HG02588 (cell line): Measurements from ENCODE around the gene FOXP4.

Experiments
- ATAC-seq: cut with Tn5 transposase; IDR thresholded peaks from one replicate; pipeline ENCODE4 v1.9.1; 2021; ENCODE audit warnings: mild to moderate bottlenecking, moderate library complexity; ENCODE audit not compliant: unreplicated experiment

The FOXP4 gene, protein sequence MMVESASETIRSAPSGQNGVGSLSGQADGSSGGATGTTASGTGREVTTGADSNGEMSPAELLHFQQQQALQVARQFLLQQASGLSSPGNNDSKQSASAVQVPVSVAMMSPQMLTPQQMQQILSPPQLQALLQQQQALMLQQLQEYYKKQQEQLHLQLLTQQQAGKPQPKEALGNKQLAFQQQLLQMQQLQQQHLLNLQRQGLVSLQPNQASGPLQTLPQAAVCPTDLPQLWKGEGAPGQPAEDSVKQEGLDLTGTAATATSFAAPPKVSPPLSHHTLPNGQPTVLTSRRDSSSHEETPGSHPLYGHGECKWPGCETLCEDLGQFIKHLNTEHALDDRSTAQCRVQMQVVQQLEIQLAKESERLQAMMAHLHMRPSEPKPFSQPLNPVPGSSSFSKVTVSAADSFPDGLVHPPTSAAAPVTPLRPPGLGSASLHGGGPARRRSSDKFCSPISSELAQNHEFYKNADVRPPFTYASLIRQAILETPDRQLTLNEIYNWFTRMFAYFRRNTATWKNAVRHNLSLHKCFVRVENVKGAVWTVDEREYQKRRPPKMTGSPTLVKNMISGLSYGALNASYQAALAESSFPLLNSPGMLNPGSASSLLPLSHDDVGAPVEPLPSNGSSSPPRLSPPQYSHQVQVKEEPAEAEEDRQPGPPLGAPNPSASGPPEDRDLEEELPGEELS

GRCh38 chr6:41545703-41546474 lies at the start of gene FOXP4:
FOXP4 (plus strand) TSS chr6:41546381; CDS start chr6:41565761, 19,380 bp downstream.
- peak; percentile 65 for ATAC-seq

DNA sequence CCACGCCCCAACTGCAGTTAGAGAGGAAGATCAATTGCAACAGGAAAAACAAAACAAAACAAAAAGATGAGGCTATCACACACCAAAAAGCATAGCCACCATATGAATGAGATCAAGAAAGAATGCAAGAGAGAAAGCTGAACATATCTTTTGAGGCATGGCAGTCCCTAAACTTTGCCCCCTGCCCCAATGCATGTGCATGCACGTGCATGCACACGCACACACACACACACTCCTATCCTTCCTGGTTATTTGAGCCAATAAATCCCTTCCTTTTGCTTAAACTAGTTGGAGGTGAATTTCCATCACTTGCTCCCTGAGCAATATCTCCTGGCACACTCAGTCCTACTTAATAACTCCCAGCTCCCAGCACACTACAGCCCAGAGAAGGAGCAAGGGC lies 48.6 kb upstream of the FOXP4 start:
- no peak for ATAC-seq

- no peak for ATAC-seq
Observed at GRCh38 chr6:41497994-41498393, 48.2 kb upstream of the FOXP4 start.

GRCh38 chr6:41498968-41499599 lies 47.1 kb upstream of the FOXP4 start:
- ATAC-seq: no peak

- ATAC-seq: no peak
Observed at GRCh38 chr6:41500561-41500960, 45.6 kb upstream of the FOXP4 start.

DNA sequence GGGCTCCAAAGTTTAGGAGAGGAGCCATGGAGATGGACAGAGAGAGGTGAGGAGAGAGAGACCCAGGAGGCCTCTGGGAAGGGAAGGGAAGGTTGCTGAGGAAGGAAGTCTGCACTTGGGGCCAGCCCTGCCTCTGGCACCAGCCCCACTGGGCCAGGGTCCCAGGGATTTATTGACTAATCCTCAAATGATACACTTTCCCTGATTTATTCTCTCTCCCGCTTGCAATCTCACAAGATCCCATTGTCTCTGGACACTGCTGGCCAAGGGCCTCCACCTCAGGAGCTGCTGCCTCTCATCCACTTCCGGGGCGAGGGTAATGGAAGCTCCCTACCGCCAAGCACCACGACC lies 43.6 kb upstream of the FOXP4 start:
- no peak for ATAC-seq

- no peak for ATAC-seq
Observed at GRCh38 chr6:41502917-41503671, 43.1 kb upstream of the FOXP4 start.

- ATAC-seq: peak; percentile 49
Observed at GRCh38 chr6:41503827-41504465, 42.2 kb upstream of the FOXP4 start.

DNA sequence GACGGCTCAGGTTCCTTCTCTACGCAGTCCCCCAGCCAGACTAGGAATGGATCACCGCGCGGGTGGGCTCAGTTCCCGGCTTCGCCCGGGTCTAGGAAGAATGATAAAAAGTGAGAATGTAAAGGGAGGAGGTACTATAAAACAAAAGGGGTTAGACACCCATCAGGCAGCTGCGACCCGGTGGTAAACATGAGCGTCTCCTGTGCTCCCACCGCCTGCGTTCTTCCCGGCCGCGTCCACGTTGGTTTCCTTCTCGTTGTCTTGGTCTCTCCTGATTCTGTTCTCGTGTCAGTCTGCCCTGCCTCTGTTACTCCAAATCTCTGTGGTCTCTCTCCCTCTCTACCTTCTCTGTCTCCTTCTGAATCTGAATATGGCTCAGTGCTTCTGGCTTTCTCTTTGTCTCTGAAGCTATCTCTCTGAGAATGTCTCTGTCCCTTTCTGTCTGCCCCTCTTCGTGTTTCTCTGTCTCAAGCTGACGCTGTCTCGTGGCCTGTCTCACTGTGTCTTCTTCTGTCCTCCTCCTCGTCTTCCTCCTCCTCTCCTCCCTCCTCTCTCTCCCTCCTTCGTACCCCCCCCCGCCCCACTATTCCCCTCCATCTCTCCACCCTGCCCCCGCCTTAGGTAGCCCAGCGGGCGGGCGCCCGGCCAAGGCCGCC lies 41.6 kb upstream of the FOXP4 start:
- ATAC-seq: no peak

DNA sequence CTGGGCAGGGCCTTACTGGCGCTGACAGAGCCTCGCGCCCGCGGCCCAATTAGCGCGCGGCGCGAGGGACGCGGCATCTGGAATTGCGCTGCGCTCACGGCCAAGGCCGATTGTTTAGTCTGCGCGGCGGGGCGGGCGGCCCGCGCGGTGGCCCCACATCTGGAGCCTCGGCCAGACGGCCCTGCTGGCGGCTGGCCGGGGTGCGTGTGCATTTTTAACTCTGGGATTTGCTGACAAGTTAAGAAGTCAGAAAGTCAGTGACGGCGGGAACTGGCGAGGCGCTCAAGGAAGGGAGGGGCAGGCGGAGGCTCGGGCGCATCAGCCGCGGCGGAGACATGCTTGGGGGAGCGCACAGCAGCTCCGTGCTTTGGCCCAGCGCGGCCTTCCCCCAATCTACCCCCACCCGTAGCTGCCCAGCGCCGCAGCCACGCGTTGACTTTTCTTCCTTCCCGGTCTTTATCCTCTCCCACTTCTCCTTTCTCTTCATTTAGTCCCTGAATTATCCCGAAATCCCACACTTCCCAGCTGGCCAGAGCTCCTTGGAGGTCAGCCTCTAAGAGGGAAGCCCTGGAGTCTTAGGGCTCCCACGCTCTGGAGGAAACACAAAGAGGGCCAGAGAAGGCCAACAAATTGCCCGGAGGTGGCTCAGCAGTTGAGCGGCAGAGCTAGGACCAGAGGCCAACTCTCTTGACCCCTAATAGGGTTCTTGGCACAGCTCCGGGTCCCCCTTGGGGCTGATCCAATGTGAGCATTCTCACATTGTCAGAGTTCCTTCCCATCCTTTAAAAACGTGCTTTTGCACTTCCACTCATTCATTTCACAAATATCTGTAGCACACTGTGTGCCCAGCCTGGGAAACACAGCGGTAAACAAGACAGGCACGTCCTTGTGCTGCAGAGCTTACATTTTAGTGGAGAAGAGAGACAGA lies 40.8 kb upstream of the FOXP4 start:
- no peak for ATAC-seq

DNA sequence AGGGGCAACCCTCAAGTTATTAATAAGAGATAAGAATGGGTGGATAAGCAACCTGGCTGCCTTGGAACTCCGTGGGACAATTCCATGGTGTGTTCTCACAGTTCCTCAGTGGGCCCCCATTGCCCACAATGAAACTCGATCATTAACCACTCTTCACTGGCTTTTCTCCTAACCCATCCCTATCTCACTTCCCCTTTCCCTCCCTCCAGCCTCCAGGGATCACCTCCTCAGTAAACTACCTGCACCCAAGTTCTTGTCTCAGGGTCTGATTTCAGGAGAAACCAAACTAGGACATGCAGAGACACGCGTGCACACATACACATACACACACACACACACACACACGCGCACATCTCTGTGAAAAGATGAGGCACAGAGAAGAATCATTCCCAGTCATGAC lies 37.7 kb upstream of the FOXP4 start:
- no peak for ATAC-seq

DNA sequence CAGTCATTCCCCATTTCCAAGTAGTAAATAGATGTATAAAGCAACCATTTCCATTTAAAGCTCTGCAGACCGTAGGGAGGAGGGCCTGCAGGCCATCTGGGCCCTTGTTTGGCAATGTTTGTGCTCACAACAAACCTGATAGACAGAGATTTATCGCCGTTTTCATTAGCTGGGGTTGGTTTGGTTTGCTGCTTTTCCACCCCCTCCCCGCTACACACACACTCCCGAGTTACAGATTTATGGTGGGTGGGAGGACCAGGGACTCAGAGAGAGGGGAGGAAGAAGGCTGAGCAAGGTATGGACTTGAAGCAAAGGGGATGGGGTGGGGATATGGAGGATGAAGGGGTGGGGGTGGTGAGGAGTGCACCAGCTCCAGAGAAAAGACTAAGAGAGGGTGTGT lies 36.6 kb upstream of the FOXP4 start:
- no peak for ATAC-seq

GRCh38 chr6:41511443-41512060 lies 34.6 kb upstream of the FOXP4 start:
- no peak for ATAC-seq

GRCh38 chr6:41512146-41512701 lies 34.0 kb upstream of the FOXP4 start:
- no peak for ATAC-seq

- no peak for ATAC-seq
Observed at GRCh38 chr6:41515995-41516394, 30.2 kb upstream of the FOXP4 start.

- no peak for ATAC-seq
Observed at GRCh38 chr6:41518118-41518517, 28.1 kb upstream of the FOXP4 start.

GRCh38 chr6:41519305-41519744 lies 26.9 kb upstream of the FOXP4 start:
- no peak for ATAC-seq
